HS-27A (cell line): ENCODE measurements around the gene TPRKB.
"Not testable (repeated sequence)": the region's sequence is repeated elsewhere in the genome, so short reads cannot be mapped to it uniquely, and the experiment has no call there.

Source experiments
- DNase-seq: peaks from one replicate; pipeline ENCODE4 v3.0.0-alpha.2; 2012; ENCODE audit warnings: low read depth, missing footprints

TPRKB gene

GRCh38 chr2:73736855-73737779, at the start of gene TPRKB:
TSS of gene TPRKB (minus strand) at chr2:73737345. CDS start at chr2:73734569, 2,776 bp downstream.
- peak; percentile 78 for DNase-seq

GRCh38 chr2:73783883-73784282, 46.7 kb upstream of the TPRKB start, which contains the start of gene C2orf78:
TSS of gene C2orf78 (plus strand) at chr2:73784183. CDS start at chr2:73784310, 127 bp downstream.
- DNase-seq, result not testable (repeated sequence)

GRCh38 chr2:73783402-73783801, 46.3 kb upstream of the TPRKB start:
- not testable (repeated sequence) for DNase-seq

- DNase-seq, result no peak
These were observed 43.1 kb upstream of the TPRKB start for GRCh38 chr2:73780237-73780582.

GRCh38 chr2:73779467-73780236, 42.5 kb upstream of the TPRKB start, which contains the start of gene DUSP11:
TSS of gene DUSP11 (minus strand) at chr2:73780103. CDS start at chr2:73779974, 129 bp downstream.
- DNase-seq, result peak; percentile 64

GRCh38 chr2:73778867-73779466, 41.8 kb upstream of the TPRKB start:
- DNase-seq, result not testable (repeated sequence)

- DNase-seq, result no peak
These were observed 39.8 kb upstream of the TPRKB start for GRCh38 chr2:73776869-73777519.

- no peak for DNase-seq
These were observed 39.2 kb upstream of the TPRKB start for GRCh38 chr2:73776381-73776780.

- DNase-seq, result no peak
These were observed 35.7 kb upstream of the TPRKB start for GRCh38 chr2:73772819-73773218.

- DNase-seq, result no peak
These were observed 33.6 kb upstream of the TPRKB start for GRCh38 chr2:73770725-73771124.

GRCh38 chr2:73766994-73767393, 29.8 kb upstream of the TPRKB start:
- DNase-seq, result no peak

- no peak for DNase-seq
These were observed 29.2 kb upstream of the TPRKB start for GRCh38 chr2:73766349-73766748.

GRCh38 chr2:73764945-73765344, 27.8 kb upstream of the TPRKB start:
- DNase-seq, result no peak

- DNase-seq, result no peak
These were observed 25.4 kb upstream of the TPRKB start for GRCh38 chr2:73762571-73762970.

GRCh38 chr2:73759904-73760303, 22.8 kb upstream of the TPRKB start:
- DNase-seq, result no peak

- no peak for DNase-seq
These were observed 22.2 kb upstream of the TPRKB start for GRCh38 chr2:73759285-73759764.

- not testable (repeated sequence) for DNase-seq
These were observed 17.2 kb upstream of the TPRKB start for GRCh38 chr2:73754332-73754731.

GRCh38 chr2:73749314-73749713, 12.2 kb upstream of the TPRKB start:
- DNase-seq, result no peak

- no peak for DNase-seq
These were observed 9.7 kb upstream of the TPRKB start for GRCh38 chr2:73746877-73747208.

- no peak for DNase-seq
These were observed 9.1 kb upstream of the TPRKB start for GRCh38 chr2:73746015-73746876.

- DNase-seq, result no peak
These were observed 3.6 kb upstream of the TPRKB start for GRCh38 chr2:73740767-73741166.
